Activated CD8-positive, alpha-beta memory T cell treated with anti-CD3 and anti-CD28 coated beads, Interleukin-2, amount 50 U/mL, for 1 hour (primary cell): Measurements from ENCODE around the gene GRAMD1A.
"Not testable (repeated sequence)": the region's sequence is repeated elsewhere in the genome, so short reads cannot be mapped to it uniquely, and the experiment has no call there.

ENCODE experiments used
- DNase-seq: peaks from one replicate; pipeline ENCODE4 v3.0.0-alpha.2; 2020; ENCODE audit errors: extremely low read depth

Gene GRAMD1A

DNA sequence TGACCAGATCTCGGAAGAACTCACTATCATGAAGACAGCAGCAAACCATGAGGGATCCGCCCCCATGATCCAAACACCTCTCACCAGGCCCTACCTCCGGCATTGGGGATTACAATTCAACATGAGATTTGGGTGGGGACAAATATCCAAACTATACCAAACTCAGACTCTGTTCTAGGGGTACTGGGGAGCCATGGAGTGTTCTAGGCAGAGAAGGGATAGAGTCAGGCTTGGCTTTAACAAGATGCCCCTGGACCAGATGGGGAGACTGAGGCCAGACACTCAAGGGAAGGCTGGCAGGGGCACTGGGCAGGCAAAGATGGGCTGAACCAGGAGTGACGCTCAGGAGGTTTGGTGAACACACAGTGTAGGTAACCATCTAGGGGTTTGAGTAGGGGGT is 18.3 kb downstream of the GRAMD1A start:
- DNase-seq: no peak

DNA sequence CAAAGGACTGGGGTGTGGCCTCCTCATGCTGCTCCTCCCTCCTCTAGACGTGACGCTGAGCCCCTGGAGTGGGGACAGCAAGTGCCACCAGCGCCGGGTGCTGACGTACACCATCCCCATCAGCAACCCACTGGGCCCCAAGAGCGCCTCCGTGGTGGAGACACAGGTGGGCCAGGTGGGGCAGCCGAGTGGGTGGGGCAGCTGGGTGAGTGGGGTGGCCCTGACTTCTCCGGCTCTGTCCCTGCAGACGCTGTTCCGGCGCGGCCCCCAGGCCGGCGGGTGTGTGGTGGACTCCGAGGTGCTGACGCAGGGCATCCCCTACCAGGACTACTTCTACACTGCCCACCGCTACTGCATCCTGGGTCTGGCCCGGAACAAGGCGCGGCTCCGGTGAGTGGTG is 19.0 kb downstream of the GRAMD1A start:
- no peak for DNase-seq

DNA sequence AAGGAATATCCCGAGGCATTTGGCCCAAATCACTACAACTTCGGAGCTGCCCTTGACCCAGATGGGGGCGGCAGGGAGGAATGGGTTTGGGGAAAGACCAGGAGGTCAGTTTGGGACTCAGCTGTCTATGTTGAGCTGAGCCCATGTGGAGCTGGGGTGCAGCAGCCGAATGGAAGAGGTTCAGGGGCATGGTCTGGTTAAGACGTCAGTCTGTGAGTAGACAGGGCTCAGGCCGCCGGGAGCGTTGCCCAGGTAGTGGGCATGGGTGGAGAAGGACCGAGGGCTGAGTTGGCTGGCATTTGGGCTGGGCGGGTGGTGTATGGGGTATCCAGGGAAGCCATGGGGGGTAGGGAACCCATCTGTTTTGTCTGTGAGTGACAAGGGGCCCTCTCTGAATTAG is 20.9 kb downstream of the GRAMD1A start:
- DNase-seq: no peak

DNA sequence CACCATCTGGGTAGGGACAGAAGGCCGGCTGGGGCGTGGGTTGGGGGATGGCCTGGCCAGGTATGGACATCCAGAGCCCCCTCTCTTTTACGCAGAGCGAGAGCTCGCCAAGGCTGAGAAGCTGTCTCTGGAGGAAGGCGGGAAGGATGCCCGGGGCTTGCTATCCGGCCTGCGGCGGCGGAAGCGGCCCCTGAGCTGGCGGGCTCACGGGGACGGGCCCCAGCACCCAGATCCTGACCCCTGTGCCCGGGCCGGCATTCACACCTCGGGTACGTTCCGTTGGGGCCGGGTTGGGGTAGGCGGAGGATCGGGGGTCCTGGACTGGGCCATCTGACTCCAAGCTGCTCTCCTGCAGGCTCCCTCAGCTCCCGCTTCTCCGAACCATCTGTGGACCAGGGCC is 21.5 kb downstream of the GRAMD1A start:
- DNase-seq: no peak

DNA sequence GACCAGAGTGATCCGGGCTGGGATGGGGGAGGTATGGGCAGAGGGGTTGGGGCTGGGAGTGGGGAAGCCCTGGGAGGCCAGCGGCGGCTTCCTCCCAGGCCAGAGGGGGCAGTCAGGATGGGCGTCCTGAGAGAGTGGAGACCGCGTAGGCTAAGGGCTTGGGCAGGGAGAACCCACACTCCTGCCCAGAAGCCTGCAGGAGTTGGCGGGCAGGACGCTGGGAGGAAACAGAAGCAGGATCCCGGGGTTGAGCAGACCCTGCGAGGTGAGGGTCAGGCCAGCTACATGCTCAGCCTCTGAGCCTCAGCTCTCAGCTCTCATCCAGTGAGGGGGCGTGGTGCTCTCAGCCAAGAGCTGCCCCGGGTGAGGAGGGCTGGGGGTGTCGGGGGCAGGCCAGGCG is 22.3 kb downstream of the GRAMD1A start:
- no peak for DNase-seq

DNA sequence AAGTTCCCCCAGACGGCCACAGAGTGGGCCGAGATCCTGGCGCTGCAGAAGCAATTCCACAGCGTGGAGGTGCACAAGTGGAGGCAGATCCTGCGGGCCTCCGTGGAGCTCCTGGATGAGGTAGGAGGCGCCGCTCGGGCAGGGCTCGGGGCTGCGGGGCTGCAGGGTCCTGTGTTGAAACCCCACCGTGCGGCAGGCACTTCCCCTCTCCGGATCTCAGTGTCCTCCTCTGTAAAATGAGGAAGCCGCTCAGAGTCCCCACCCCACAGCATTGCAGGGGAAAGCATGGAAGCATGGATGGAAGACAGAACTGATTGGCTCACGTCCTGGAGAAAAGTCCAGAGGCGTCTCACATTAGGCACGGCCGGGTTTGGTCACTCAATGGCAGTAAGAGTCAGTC is 23.3 kb downstream of the GRAMD1A start:
- no peak for DNase-seq

DNA sequence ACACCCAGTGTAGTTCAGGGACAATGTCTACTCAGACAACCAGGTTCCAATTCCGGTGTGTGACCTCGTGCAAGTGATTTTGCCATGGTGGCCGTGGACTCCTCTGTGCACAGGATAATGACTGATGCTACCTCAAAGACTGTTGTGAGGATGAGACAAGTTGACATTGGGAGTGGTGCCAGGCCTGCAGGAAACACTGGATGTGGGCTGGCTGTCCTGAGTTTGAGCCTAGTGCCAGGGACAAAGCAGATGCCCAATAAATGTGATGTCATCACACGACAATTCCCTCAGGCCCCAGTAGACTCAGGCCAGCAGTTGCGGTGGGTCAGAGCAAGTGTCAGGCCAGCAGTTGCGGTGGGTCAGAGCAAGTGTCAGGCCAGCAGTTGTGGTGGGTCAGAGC is 24.0 kb downstream of the GRAMD1A start:
- DNase-seq: no peak

DNA sequence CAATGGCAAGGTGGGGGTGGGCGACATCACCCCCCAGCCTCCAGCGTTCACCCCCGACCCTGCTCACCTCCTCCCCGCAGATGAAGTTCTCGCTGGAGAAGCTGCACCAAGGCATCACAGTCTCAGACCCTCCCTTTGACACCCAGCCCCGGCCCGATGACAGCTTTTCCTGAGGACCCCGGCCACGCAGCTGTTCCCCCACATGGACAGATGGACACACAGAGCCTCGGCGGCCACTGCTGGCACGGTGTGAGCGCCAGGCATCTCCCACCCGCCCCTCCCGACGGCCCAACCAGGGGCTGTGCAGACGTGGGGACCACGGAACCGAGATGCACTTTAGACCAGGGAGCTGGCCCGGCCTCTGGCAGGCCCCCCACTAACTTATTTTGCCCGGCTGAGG is 25.8 kb downstream of the GRAMD1A start:
- DNase-seq: no peak

DNA sequence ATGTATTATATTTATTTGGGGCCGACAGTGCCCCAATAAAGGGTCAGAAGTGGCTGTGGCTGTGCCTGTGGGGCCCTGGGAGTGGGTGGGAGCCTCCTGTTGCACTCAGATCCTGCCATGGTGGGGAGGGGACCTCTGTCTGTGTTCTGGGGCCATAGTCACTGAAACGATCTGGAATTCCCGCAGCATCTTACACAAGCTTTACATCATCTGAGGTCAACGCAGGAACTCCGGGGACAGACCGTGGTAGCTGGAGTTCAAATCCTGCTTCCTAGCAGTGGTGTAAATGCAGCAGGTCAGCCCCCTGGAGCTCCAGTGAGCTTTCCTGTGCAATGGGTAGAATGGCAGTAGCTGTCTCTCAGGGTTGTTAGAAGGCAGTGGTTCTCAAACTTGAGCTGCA is 26.3 kb downstream of the GRAMD1A start:
- DNase-seq: no peak

DNA sequence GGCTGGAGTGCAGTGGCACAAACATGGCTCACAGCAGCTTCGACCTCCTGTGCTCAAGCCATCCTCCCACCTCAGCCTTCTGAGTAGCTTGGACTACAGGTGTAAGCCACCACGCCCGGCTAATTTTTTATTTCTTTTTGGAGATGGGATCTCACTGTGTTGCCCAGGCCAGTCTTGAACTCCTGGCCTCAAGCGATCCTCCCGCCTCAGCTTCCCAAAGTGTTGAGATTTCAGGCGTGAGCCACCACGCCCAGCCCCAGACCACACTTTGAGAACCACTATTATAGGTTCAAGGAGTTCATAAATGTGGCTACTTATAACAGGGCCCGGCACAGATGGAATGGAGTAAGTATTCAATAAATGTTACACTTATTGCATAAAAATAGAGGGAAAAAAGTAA is 26.9 kb downstream of the GRAMD1A start:
- DNase-seq: no peak

DNA sequence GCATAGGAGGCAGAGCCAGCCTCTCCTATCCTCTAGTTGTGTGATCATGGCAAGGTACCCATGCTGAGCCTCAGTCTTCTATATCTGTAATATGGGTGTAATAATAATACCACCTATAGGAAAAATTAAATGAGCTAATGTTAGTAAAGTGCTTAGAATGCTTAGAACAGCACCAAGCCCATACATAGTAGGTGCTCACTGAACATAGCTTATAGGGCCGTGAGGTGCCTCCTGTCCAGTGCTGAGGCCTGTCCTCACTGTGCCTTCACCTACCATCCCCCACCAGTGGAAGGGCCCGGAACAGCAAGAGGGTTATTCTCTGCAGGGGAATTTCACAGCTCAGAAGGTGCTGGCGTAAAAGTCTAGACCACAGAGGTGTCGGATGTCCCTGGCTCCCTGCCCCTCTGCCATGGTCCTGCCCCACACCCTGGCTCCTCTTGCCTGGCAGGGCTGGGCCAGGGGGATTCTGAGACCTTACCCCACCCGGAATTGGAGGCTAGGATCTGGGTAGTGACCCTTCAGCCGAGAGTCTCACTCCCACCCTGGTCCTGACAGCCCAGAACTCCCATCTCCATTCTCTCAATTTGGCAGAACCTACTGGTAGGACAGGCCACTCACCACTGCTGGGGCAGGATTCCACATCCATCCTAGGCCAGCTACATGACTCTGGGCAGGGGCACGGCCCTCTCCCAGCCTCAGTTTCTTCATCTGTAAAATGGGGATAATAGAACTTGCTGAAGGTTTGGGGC is 27.9 kb downstream of the GRAMD1A start:
- DNase-seq: no peak

DNA sequence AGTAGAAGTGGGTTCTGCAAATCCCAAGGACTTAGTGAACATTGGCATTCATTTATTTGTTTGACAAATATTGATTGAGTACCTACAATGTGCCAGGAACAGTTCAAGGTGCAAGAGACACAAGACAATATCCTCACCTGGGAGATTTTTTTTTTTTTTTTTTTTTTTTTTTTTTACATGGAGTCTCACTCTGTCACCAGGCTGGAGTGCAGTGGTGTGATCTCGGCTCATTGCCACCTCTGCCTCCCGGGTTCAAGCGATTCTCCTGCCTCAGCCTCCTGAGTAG is 28.4 kb downstream of the GRAMD1A start:
- not testable (repeated sequence) for DNase-seq

DNA sequence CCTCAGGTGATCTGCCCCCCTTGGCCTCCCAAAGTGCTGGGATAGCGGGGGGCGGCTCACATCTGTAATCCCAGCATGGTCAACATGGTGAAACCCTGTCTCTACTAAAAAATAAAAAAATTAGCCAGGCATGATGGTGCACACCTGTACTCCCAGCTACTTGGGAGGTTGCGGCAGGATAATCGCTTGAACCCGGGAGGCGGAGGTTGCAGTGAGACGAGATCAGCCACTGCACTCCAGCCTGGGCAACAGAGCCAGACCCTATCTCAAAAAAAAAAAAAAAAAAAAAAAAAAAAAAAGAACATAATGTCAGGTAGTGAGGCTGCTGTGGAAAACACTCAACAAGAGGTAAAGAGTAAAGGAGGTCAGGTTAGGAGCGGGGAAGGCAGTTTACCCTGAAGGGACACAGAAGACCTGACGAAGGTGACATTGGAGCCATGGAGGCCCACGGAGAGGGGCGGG is 29.2 kb downstream of the GRAMD1A start:
- not testable (repeated sequence) for DNase-seq

DNA sequence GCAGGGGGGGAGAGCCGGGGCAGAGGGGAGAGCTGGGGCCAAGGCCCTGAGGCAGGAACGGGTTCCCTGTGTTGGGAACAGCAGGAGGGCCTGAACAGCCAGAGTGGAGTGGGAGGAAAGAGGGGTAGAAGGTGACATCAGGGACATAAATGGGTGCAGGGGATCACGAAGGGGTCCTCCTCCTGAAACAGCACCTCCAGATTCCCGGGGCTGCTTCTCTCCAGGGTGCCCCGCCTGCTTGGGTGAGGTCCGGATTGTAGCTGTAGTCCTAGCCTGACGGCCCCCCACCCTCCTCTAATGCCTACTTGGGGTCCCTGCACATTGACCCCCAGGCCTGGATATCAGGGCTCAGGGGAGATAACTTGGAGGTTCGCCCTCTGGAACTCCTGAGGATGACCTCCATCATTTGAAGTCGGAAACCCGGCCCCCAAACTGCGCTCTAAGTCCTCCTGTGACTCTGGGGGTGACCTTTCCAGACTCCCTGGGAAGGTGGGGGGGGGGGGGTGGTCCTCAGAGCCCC is 29.7 kb downstream of the GRAMD1A start:
- DNase-seq: no peak

DNA sequence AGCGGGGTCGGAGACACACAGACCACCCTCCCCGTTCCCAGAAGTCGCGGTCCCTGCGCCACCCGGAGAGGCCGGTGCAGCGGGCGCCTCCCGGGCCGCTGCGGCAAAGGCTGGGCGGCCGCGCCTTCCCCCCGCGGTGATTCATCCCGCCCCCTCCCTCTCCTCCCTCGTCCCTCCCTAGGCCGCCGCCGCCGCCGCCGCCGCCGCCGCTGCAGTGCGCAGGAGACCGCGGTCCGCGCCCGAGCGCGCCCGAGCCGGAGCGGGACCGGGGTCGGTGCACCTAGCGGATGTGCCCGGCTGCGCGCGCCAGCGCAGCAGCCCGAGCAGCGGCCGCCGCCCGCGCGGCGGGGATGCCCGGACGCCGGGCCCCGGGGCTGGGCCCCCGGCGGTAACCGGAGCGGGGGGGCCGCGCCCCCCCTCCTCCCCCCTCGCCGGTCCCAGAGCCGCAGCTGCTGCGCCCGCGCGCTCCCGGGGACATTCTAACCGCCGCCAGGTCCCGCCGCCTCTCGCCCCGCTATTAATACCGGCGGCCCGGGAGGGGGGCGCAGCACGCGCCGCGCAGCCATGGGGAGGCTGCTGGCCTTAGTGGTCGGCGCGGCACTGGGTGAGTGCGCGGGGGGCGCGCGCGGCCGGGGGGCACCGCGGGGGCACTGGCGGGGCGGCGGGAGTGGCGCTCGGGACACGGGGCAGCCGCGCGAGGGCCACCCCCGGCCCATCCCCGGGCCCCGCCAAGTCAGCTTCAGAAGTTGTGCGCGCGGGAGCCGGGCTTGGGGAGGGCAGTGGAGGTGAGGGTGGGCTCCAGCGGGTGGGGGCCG is 30.3 kb downstream of the GRAMD1A start, which contains the start of gene SCN1B:
SCN1B (plus strand) TSS at position 214 of the 815 bp plus-strand sequence; CDS start at position 565, 351 bp downstream.
- no peak for DNase-seq

DNA sequence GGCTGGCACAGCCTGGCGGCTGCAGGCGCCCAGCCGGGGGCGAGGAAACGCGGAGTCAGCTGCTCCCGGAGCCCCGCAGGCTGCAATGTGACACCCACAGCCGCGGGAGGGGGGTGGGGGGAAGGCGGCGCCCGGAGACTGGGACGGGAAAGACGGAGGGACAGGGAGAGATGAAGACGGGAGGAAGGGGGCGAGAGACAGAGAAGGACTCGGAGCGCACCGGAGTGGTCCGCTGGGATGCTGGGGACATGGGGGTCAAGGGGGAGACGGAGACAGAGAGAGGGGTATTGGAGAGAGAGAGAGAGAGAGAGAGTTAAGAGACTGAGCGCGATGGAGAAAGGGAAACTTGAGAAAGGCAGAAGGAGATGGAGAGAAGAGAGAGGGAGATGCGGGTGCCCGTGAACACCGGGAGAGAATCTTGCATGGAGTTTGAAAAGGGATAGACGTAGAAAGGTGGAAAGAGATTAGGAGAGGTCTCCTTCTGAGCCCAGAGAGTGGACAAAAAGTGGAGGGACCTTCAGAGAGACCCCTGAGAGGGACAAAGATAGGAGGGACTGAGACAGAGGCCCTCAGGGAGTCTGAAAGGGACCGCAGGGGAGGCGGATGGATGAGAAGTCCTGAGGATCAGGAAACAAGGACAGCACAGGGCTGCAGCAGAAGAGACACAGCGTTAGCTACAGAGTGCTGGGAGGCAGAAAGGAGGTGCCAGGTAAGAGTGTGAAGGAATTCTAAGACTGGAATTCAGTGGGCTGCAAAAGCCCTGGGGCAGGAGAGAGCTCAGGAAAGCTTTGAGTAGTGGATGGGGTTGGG is 31.2 kb downstream of the GRAMD1A start:
- no peak for DNase-seq

DNA sequence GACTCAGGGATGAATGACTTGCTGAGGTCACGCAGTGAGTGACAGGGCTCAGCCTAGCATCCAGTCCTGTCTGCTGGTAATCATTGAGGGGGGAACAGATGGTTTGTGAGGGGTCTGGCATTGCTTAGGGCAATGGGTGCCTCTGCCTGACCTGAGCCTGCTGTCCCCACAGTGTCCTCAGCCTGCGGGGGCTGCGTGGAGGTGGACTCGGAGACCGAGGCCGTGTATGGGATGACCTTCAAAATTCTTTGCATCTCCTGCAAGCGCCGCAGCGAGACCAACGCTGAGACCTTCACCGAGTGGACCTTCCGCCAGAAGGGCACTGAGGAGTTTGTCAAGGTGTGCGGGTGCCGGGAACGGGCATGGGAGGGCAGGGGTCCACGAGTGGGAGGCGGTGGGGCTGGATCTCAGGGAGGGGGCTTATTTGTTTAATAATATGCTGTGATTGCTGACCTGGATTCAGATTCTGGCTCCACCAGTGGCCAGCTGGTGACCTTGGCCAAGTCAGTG is 32.3 kb downstream of the GRAMD1A start:
- no peak for DNase-seq

DNA sequence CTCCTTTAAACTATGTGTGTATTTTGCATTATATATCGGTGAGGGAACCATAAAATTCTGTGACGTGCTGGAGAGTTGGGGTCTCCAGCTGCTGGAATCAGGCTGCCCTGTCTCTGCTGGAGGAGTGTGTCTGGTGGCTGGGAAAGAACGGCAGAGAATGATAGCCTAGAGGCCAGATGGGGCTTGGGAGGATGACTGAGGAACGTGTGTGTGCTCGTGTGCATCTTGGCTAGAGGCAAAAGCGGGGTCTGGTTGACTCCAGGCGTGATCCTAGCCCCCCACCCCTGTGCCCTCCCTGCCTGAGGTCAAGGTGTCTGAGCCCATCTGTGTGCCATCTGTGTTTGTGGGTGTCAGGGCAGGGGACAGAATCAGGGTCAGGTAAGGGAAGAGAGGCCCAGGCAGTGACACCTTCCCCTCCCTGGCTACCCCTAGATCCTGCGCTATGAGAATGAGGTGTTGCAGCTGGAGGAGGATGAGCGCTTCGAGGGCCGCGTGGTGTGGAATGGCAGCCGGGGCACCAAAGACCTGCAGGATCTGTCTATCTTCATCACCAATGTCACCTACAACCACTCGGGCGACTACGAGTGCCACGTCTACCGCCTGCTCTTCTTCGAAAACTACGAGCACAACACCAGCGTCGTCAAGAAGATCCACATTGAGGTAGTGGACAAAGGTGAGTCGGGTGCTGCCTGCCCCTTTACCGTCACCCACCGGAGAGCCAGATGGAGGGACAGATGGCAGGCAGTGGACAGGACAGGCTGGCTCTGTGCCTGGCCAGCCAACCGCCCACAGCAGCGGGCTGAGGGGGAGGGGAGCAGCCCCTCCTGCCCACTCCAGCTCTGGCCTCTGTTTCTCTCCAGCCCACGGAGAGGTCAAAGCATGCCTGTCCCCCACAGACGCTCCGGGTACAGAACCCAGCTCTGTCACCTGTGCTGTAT is 33.2 kb downstream of the GRAMD1A start:
- no peak for DNase-seq

DNA sequence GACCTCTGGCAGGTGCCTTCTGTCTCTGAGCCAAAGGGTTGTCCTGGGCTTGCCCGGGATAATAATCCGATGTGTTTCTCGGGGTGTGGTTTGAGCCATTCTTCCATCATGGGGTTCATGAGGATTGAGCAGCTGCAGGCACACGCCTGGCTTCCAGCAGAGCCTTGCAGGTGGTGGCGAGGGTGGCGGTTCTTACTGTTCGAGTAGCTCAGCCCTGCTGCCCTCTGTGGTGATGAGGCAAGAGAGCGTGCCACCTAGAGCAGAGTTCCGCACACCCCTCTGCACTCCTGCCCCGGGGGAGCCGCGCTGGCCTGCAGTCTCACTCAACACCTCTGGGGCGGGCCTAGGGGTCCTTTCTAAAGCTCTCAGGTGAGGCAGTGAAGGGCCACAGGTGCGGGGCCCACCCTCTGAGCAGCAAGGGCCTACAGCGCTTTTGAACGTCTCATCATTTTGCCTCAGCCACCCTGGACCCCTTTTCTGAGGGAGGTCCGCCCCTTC is 33.9 kb downstream of the GRAMD1A start:
- DNase-seq: no peak

DNA sequence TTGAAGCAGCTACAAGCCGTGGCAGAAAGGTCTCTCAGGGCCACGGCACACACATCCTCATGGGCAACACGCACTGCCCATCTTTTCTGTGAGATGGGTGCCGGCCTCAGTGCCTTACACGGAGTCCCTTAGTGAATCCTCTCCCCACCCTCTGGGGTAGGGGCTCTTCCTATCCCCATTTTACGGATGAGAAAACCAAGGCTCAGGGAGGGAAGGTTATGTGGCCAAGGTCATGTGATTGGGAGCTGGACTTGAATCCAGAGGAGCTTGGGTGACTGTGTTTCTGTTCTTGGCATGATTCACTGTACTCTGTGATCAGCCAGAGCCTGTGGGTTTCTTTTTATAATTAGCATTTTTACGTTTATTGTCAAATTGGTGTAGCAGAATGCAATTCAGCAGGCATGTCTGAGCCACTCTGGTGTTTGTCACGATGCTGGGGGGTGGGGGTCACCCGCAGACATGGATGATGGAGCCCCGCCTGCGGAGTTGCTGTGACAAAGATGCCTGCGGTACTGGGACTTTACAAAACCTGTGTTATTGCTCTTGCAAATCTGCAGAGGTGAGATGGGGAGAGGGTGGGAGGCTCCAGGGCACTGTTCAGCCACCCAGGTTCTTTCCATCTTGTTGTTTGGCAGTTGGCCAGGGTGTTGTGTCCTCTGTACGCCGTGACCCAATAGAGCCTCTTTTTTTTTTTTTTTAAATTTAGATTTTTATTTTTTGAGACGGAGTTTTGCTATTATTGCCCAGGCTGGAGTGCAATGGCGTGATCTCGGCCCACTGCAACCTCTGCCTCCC is 34.7 kb downstream of the GRAMD1A start:
- DNase-seq: no peak
